Endodermal cell (in vitro differentiated cells): ENCODE data around the gene VPS16. TPM values are rescaled to one million over a fixed set of nuclear protein-coding genes. Genes with fewer than 3 reads are reported as not detected.

ENCODE experiments used
- DNase-seq: peaks from one replicate; pipeline ENCODE4 v3.0.0-alpha.2; 2017
- H3K27ac ChIP-seq: 2 replicates; pipeline ENCODE4 v1.5.1; 2013; ENCODE audit warnings: mild to moderate bottlenecking, low read depth, low read length, moderate library complexity
- H3K27me3 ChIP-seq: 2 replicates; pipeline ENCODE4 v1.6.1; 2013; ENCODE audit warnings: mild to moderate bottlenecking, low read length, moderate library complexity; ENCODE audit not compliant: insufficient read depth, control insufficient read depth, poor library complexity, severe bottlenecking
- H3K36me3 ChIP-seq: 2 replicates; pipeline ENCODE4 v1.7.0; 2013; ENCODE audit warnings: mild to moderate bottlenecking, low read length, moderate library complexity; ENCODE audit not compliant: control insufficient read depth, insufficient read depth
- H3K4me1 ChIP-seq: one replicate; pipeline ENCODE4 v1.7.0; 2013; ENCODE audit warnings: low read length; ENCODE audit not compliant: control insufficient read depth, insufficient read depth
- H3K4me3 ChIP-seq: 2 replicates; pipeline ENCODE4 v1.5.1; 2013; ENCODE audit warnings: mild to moderate bottlenecking, low read length, moderate library complexity
- H3K9ac ChIP-seq: 2 replicates; pipeline ENCODE4 v1.6.1; 2013; ENCODE audit warnings: mild to moderate bottlenecking, low read length, moderate library complexity; ENCODE audit not compliant: poor library complexity, severe bottlenecking; ENCODE audit errors: extremely low read depth
- H3K9me3 ChIP-seq: 2 replicates; pipeline ENCODE4 v1.6.1; 2013; ENCODE audit warnings: mild to moderate bottlenecking, low read length, moderate library complexity; ENCODE audit not compliant: control insufficient read depth
- H3K27ac Mint-ChIP-seq: 2 replicates; pipeline ENCODE4 v1.8.0; 2020; ENCODE audit warnings: mixed read lengths
- H3K27me3 Mint-ChIP-seq: 2 replicates; pipeline ENCODE4 v1.8.0; 2021; ENCODE audit warnings: mild to moderate bottlenecking, mixed read lengths; ENCODE audit not compliant: insufficient read depth
- H3K36me3 Mint-ChIP-seq: 2 replicates; pipeline ENCODE4 v1.8.0; 2020; ENCODE audit warnings: low read depth, mixed read lengths
- H3K4me1 Mint-ChIP-seq: 2 replicates; pipeline ENCODE4 v1.8.0; 2020; ENCODE audit warnings: mixed read lengths
- H3K4me3 Mint-ChIP-seq: 2 replicates; pipeline ENCODE4 v1.8.0; 2020; ENCODE audit warnings: mild to moderate bottlenecking, moderate library complexity, mixed read lengths
- H3K9me3 Mint-ChIP-seq: 2 replicates; pipeline ENCODE4 v1.8.0; 2020; ENCODE audit warnings: mild to moderate bottlenecking, mixed read lengths
- WGBS, 2 experiments: methylation state at CpG; one replicate each; pipeline versions ENCODE4 v1.1.5 to v1.1.7; 2013; ENCODE audit warnings: missing lambda C conversion rate in 2 of 2, mixed read lengths in 1 of 2; ENCODE audit not compliant: insufficient coverage in 1 of 2, insufficient read length in 1 of 2; 5-methylcytosine and 5-hydroxymethylcytosine counted together
- total RNA-seq, 2 donors: library from RNA; stranded (reverse); fragmentation: NEBNext Ultra II Directional in 1 of 2; extraction: Animal tissue kit (Norgen Biotek cat#: 25700) in 1 of 2; gene quantifications; 2 replicates in 1 of 2; 3 replicates in 1 of 2; pipeline ENCODE4 v1.2.1, GENCODE V29; 2021
- TF ChIP-seq, protein P1 (sequence below): fragments of 200-600 bp; sonication (generic); conservative IDR thresholded peaks from 2 replicates; pipeline ENCODE4 v1.5.0; 2021; ENCODE audit warnings: antibody characterized with exemption, mild to moderate bottlenecking

VPS16 gene
- total RNA-seq, 2 donors from 2014 or later = 36.8 to 37.5 TPM

DNA sequence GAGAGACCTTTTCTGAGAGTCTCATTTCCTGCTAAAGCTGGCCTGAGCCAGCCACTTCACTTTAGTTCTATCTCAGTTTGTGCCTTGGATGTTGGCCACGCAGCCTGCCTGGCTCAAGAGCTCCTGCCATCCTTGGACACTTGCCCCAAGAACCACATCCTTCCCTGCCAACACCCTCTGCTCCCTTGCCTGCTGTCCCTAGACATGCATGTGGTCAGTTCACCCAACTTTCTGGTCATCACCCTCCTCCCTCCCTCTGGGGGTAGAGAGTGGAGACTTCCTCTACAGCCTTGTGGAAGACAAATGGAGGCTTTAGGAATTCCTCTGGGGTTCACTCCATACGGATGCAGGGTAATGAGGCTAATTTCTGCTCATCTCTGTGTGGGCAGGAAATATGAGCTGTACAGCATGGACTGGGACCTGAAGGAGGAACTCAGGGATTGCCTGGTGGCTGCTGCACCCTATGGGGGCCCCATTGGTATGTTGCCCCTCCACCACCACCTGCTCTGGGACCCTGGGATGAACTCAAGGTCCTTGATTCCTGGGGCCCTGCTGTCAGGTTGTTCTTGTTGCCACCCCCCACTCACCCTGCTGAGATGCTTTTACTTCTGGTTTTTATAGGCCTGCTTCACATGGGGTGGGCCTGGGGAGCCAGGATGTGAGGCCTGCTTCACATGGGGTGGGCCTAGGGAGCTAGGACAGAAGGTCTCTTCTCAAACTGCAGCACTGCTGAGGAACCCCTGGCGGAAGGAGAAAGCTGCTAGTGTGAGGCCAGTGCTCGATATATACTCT, 19.0 kb downstream of the VPS16 start:
- Histone ChIP-seq H3K36me3 (no peaks in the 10 kb centered on the region), H3K4me3 (no peak overlapping the region), H3K9ac (no peak overlapping the region), H3K27ac (no peak overlapping the region), H3K9me3 (no peaks in the 10 kb centered on the region), H3K4me1 (no peaks in the 10 kb centered on the region), H3K27me3 (no peaks in the 10 kb centered on the region)
- WGBS, 2 experiments = 98 to 100% methylated on average over 2 to 4 of the region's 4 CpGs
- H3K36me3 Mint-ChIP-seq = peaks cover 9% of the 10 kb centered on the region
- TF ChIP-seq, protein P1, sequence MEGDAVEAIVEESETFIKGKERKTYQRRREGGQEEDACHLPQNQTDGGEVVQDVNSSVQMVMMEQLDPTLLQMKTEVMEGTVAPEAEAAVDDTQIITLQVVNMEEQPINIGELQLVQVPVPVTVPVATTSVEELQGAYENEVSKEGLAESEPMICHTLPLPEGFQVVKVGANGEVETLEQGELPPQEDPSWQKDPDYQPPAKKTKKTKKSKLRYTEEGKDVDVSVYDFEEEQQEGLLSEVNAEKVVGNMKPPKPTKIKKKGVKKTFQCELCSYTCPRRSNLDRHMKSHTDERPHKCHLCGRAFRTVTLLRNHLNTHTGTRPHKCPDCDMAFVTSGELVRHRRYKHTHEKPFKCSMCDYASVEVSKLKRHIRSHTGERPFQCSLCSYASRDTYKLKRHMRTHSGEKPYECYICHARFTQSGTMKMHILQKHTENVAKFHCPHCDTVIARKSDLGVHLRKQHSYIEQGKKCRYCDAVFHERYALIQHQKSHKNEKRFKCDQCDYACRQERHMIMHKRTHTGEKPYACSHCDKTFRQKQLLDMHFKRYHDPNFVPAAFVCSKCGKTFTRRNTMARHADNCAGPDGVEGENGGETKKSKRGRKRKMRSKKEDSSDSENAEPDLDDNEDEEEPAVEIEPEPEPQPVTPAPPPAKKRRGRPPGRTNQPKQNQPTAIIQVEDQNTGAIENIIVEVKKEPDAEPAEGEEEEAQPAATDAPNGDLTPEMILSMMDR = no peak
- no peak overlapping the region for H3K27ac Mint-ChIP-seq
- no peaks in the 10 kb centered on the region for H3K4me1 Mint-ChIP-seq
- DNase-seq = no peak
- H3K27me3 Mint-ChIP-seq = no peaks in the 10 kb centered on the region
- H3K9me3 Mint-ChIP-seq = no peaks in the 10 kb centered on the region
- no peak overlapping the region for H3K4me3 Mint-ChIP-seq

DNA sequence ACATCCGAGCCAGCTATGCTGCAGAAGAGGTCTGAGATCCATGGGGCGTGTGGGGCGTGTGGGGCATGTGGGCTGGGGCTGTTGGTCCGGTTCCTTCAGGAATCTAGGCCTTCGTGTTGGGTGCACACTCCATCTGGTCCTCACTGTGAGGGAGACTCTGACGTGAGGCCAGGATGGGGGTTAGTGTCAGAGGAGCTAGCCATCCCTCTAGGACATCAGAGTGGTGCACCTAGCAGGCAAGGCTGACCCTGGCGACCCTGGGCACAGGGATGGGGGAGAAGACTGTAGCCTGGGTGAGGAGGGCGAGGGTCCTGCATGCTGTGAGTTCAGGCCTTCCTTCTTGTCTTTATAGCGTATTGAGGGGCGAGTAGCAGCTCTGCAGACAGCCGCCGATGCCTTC, 24.1 kb downstream of the VPS16 start:
- no peaks in the 10 kb centered on the region for H3K9me3 Mint-ChIP-seq
- no peak overlapping the region for H3K4me3 ChIP-seq
- H3K27me3 ChIP-seq = no peaks in the 10 kb centered on the region
- H3K27ac Mint-ChIP-seq = no peak overlapping the region
- TF ChIP-seq, protein P1 = no peak
- WGBS, 2 experiments = 90 to 95% methylated on average over 9 to 12 of the region's 12 CpGs
- no peaks in the 10 kb centered on the region for H3K4me1 Mint-ChIP-seq
- DNase-seq = no peak
- H3K9ac ChIP-seq = no peak overlapping the region
- H3K9me3 ChIP-seq = no peaks in the 10 kb centered on the region
- no peak overlapping the region for H3K27ac ChIP-seq
- H3K4me3 Mint-ChIP-seq = no peak overlapping the region
- peaks cover 18% of the 10 kb centered on the region for H3K36me3 Mint-ChIP-seq
- H3K4me1 ChIP-seq = no peaks in the 10 kb centered on the region
- no peaks in the 10 kb centered on the region for H3K27me3 Mint-ChIP-seq
- H3K36me3 ChIP-seq = no peaks in the 10 kb centered on the region

DNA sequence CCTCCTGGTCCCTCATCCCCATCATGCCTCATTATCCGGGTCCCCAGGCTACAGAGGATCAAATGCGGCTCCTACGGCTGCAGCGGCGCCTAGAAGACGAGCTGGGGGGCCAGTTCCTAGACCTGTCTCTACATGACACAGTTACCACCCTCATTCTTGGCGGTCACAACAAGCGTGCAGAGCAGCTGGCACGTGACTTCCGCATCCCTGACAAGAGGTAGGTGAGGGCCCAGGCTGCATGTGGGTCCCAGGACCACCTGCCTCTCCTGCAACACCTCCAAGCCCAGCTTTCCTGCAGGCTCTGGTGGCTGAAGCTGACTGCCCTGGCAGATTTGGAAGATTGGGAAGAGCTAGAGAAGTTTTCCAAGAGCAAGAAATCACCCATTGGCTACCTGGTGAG, 24.6 kb downstream of the VPS16 start:
- no peak for DNase-seq
- TF ChIP-seq, protein P1 = no peak
- no peaks in the 10 kb centered on the region for H3K36me3 ChIP-seq
- H3K9me3 ChIP-seq = no peaks in the 10 kb centered on the region
- H3K27me3 Mint-ChIP-seq = no peaks in the 10 kb centered on the region
- H3K27ac ChIP-seq = no peak overlapping the region
- no peaks in the 10 kb centered on the region for H3K9me3 Mint-ChIP-seq
- H3K27me3 ChIP-seq = no peaks in the 10 kb centered on the region
- H3K9ac ChIP-seq = no peak overlapping the region
- no peaks in the 10 kb centered on the region for H3K4me1 ChIP-seq
- peaks cover 18% of the 10 kb centered on the region for H3K36me3 Mint-ChIP-seq
- 90 to 91% methylated on average over 2 to 10 of the region's 10 CpGs for WGBS, 2 experiments
- no peaks in the 10 kb centered on the region for H3K4me1 Mint-ChIP-seq
- no peak overlapping the region for H3K4me3 Mint-ChIP-seq
- H3K27ac Mint-ChIP-seq = no peak overlapping the region
- no peak overlapping the region for H3K4me3 ChIP-seq
